Measurements from ENCODE around the gene HOXB8.

DNA sequence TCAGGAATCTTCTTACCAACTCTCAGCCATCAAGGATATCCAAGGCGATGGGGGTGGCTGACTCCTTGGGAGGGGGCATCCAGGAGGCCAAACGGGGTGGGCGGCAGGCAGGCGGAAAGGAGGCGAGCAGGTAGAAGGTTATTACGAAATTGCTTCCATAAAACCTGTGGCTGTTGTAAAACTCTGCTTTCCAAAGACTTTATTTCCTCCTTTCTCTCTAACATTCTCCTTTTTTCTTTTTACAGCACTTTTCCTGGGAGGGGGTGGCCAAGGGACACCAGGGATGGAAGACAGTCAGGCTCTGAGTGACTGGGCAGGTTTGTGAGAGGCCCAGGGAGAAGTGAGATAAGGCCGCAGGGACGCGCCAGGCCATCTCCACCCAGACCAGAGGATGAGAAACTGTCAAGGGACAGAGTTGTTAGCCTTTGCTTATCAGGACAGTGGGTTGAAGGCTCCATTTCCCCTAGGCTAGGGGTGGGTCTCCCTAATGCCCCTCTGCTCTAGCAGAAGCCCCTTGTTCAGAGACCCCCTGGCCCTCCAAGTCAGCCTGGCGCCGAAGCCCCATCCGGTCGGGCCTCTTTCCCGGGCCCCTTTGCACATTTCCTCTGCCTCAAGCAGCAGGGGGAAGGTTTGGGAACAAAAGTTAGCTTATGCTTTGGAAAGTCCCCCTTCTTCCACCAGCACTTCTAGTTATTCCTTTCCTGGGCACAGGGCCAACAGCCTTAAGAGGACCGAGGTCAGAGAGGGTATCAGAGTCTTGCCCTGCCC lies 16.0 kb upstream of the HOXB8 start:
- peak in 2 of 3 donors; percentile 59 to 69 for TF ChIP-seq POLR2AphosphoS5 (IDR thresholded peaks at IDR 0.05)
- TF ChIP-seq, protein P1, sequence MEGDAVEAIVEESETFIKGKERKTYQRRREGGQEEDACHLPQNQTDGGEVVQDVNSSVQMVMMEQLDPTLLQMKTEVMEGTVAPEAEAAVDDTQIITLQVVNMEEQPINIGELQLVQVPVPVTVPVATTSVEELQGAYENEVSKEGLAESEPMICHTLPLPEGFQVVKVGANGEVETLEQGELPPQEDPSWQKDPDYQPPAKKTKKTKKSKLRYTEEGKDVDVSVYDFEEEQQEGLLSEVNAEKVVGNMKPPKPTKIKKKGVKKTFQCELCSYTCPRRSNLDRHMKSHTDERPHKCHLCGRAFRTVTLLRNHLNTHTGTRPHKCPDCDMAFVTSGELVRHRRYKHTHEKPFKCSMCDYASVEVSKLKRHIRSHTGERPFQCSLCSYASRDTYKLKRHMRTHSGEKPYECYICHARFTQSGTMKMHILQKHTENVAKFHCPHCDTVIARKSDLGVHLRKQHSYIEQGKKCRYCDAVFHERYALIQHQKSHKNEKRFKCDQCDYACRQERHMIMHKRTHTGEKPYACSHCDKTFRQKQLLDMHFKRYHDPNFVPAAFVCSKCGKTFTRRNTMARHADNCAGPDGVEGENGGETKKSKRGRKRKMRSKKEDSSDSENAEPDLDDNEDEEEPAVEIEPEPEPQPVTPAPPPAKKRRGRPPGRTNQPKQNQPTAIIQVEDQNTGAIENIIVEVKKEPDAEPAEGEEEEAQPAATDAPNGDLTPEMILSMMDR (IDR thresholded peaks at IDR 0.05), result no peak
